Activated naive CD8-positive, alpha-beta T cell treated with anti-CD3 and anti-CD28 coated beads, Interleukin-2, amount 10 ng/mL, durations not matched to agents 7 days and 5 days (primary cell): ENCODE measurements around the gene CCDC27. TPM values are rescaled to one million over a fixed set of nuclear protein-coding genes. Genes with fewer than 3 reads are reported as not detected.

Experiments used
- ATAC-seq: fragments of 150-1000 bp; cut with Tn5 transposase; one replicate; pipeline ENCODE4 v1.10.0; 2021; ENCODE audit warnings: low read depth, moderate library complexity
- POLR2A ChIA-PET: fragments of 350-600 bp; sonication (Branson Sonifier 250); formaldehyde crosslinking; loops from one replicate; lab custom pipeline; 2021; ENCODE audit warnings: antibody characterized with exemption; lab: Charles Lee
- DNase-seq: peaks from one replicate; pipeline ENCODE4 v3.0.0; 2021
- H3K27ac Mint-ChIP-seq: one replicate; pipeline ENCODE4 v1.8.0; 2022; ENCODE audit warnings: mild to moderate bottlenecking, mixed read lengths
- H3K27me3 Mint-ChIP-seq: one replicate; pipeline ENCODE4 v1.8.0; 2022; ENCODE audit warnings: mild to moderate bottlenecking, moderate library complexity, mixed read lengths
- H3K36me3 Mint-ChIP-seq: one replicate; pipeline ENCODE4 v1.8.0; 2021; ENCODE audit warnings: mild to moderate bottlenecking, mixed read lengths
- H3K4me1 Mint-ChIP-seq: one replicate; pipeline ENCODE4 v1.8.0; 2021; ENCODE audit warnings: mixed read lengths
- H3K4me3 Mint-ChIP-seq: one replicate; pipeline ENCODE4 v1.8.0; 2022; ENCODE audit warnings: mild to moderate bottlenecking, moderate library complexity, mixed read lengths
- H3K9me3 Mint-ChIP-seq: one replicate; pipeline ENCODE4 v1.8.0; 2021; ENCODE audit warnings: mixed read lengths
- total RNA-seq, 2 experiments: library from RNA; stranded (reverse); gene quantifications; one replicate each; pipeline ENCODE4 v1.2.3, GENCODE V29; 2021

Gene CCDC27
- total RNA-seq, 2 experiments from 2014 or later, result not detected

- POLR2A ChIA-PET, result interaction anchor here (1.7 kb wide), 1 partner anchor 21 kb away, joined by 7 read pairs; the partner anchor contains the start of gene LRRC47
- Mint-ChIP-seq H3K9me3 (no peaks in the 10 kb centered on the region), H3K4me1 (peaks cover 2% of the 10 kb centered on the region), H3K36me3 (peaks cover 3% of the 10 kb centered on the region), H3K4me3 (no peak overlapping the region), H3K27me3 (no peaks in the 10 kb centered on the region), H3K27ac (no peak overlapping the region)
- DNase-seq, result no peak
- no peak for ATAC-seq
Observed at GRCh38 chr1:3774946-3775489, 22.8 kb downstream of the CCDC27 start.

GRCh38 chr1:3775490-3776230 is 23.4 kb downstream of the CCDC27 start:
- Mint-ChIP-seq H3K4me3 (no peak overlapping the region), H3K4me1 (peaks cover 2% of the 10 kb centered on the region), H3K36me3 (peaks cover 7% of the 10 kb centered on the region), H3K9me3 (no peaks in the 10 kb centered on the region), H3K27ac (no peak overlapping the region), H3K27me3 (no peaks in the 10 kb centered on the region)
- ATAC-seq, result peak; percentile 38
- POLR2A ChIA-PET, result interaction anchor here (1.7 kb wide), 1 partner anchor 20 kb away, joined by 7 read pairs; the partner anchor contains the start of gene LRRC47
- DNase-seq, result peak; percentile 61

- Mint-ChIP-seq H3K27me3 (no peaks in the 10 kb centered on the region), H3K36me3 (peaks cover 7% of the 10 kb centered on the region), H3K4me3 (no peak overlapping the region), H3K27ac (no peak overlapping the region), H3K9me3 (no peaks in the 10 kb centered on the region), H3K4me1 (peaks cover 2% of the 10 kb centered on the region)
- ATAC-seq (no peak), DNase-seq (no peak)
- POLR2A ChIA-PET, result interaction anchor here (1.7 kb wide), 1 partner anchor 20 kb away, joined by 7 read pairs; the partner anchor contains the start of gene LRRC47
Observed at GRCh38 chr1:3776231-3776961, 24.1 kb downstream of the CCDC27 start.

- H3K4me1 Mint-ChIP-seq, result peaks cover 2% of the 10 kb centered on the region
- H3K27me3 Mint-ChIP-seq, result no peaks in the 10 kb centered on the region
- POLR2A ChIA-PET, result no interaction called here
- peaks cover 7% of the 10 kb centered on the region for H3K36me3 Mint-ChIP-seq
- ATAC-seq (no peak), DNase-seq (no peak)
- no peak overlapping the region for H3K27ac Mint-ChIP-seq
- H3K4me3 Mint-ChIP-seq, result no peak overlapping the region
- no peaks in the 10 kb centered on the region for H3K9me3 Mint-ChIP-seq
Observed at GRCh38 chr1:3777078-3777547, 24.9 kb downstream of the CCDC27 start.

- Mint-ChIP-seq H3K9me3 (no peaks in the 10 kb centered on the region), H3K4me1 (peaks cover 2% of the 10 kb centered on the region), H3K27me3 (no peaks in the 10 kb centered on the region), H3K4me3 (no peak overlapping the region), H3K27ac (no peak overlapping the region), H3K36me3 (peaks cover 7% of the 10 kb centered on the region)
- POLR2A ChIA-PET, result no interaction called here
- no peak for ATAC-seq
- no peak for DNase-seq
Observed at GRCh38 chr1:3777647-3778589, 25.7 kb downstream of the CCDC27 start.

- Mint-ChIP-seq H3K9me3 (no peaks in the 10 kb centered on the region), H3K27ac (no peak overlapping the region)
- POLR2A ChIA-PET, result no interaction called here
Observed at GRCh38 chr1:3778590-3779264, 26.5 kb downstream of the CCDC27 start.

GRCh38 chr1:3779265-3779911 is 27.1 kb downstream of the CCDC27 start:
- POLR2A ChIA-PET, result no interaction called here

More at GRCh38 chr1:3778590-3779264, 26.5 kb downstream of the CCDC27 start:
- H3K4me3 Mint-ChIP-seq, result no peak overlapping the region
- no peak for DNase-seq
- H3K4me1 Mint-ChIP-seq, result peaks cover 2% of the 10 kb centered on the region
- H3K36me3 Mint-ChIP-seq, result peaks cover 7% of the 10 kb centered on the region
- ATAC-seq, result no peak
- no peaks in the 10 kb centered on the region for H3K27me3 Mint-ChIP-seq

GRCh38 chr1:3779912-3780416 is 27.7 kb downstream of the CCDC27 start:
- H3K4me3 Mint-ChIP-seq, result no peak overlapping the region
- no peak overlapping the region for H3K27ac Mint-ChIP-seq
- H3K36me3 Mint-ChIP-seq, result peaks cover 10% of the 10 kb centered on the region
- POLR2A ChIA-PET, result no interaction called here
- ATAC-seq (no peak), DNase-seq (no peak)
- no peaks in the 10 kb centered on the region for H3K27me3 Mint-ChIP-seq
- H3K4me1 Mint-ChIP-seq, result peaks cover 2% of the 10 kb centered on the region
- H3K9me3 Mint-ChIP-seq, result no peaks in the 10 kb centered on the region

More at GRCh38 chr1:3779265-3779911, 27.1 kb downstream of the CCDC27 start:
- no peak for ATAC-seq
- Mint-ChIP-seq H3K27me3 (no peaks in the 10 kb centered on the region), H3K4me3 (no peak overlapping the region), H3K9me3 (no peaks in the 10 kb centered on the region), H3K36me3 (peaks cover 10% of the 10 kb centered on the region), H3K27ac (no peak overlapping the region), H3K4me1 (peaks cover 2% of the 10 kb centered on the region)
- DNase-seq, result no peak

- H3K4me1 Mint-ChIP-seq, result no peaks in the 10 kb centered on the region
- POLR2A ChIA-PET, result no interaction called here
Observed at GRCh38 chr1:3780901-3781300, 28.7 kb downstream of the CCDC27 start.

GRCh38 chr1:3783651-3784474 is 31.6 kb downstream of the CCDC27 start:
- peaks cover 2% of the 10 kb centered on the region for H3K4me1 Mint-ChIP-seq
- H3K36me3 Mint-ChIP-seq, result peaks cover 16% of the 10 kb centered on the region
- ATAC-seq, result no peak
- H3K27me3 Mint-ChIP-seq, result peaks cover 1% of the 10 kb centered on the region
- H3K9me3 Mint-ChIP-seq, result no peaks in the 10 kb centered on the region
- no peak for DNase-seq
- H3K4me3 Mint-ChIP-seq, result no peak overlapping the region
- POLR2A ChIA-PET, result interaction anchor here (2.5 kb wide), 1 partner anchor 12 kb away, joined by 5 read pairs; the partner anchor contains the start of gene LRRC47
- no peak overlapping the region for H3K27ac Mint-ChIP-seq

More at GRCh38 chr1:3780901-3781300, 28.7 kb downstream of the CCDC27 start:
- H3K27ac Mint-ChIP-seq, result no peak overlapping the region
- peaks cover 14% of the 10 kb centered on the region for H3K36me3 Mint-ChIP-seq
- no peaks in the 10 kb centered on the region for H3K9me3 Mint-ChIP-seq
- ATAC-seq, result no peak
- DNase-seq, result no peak
- H3K27me3 Mint-ChIP-seq, result no peaks in the 10 kb centered on the region
- no peak overlapping the region for H3K4me3 Mint-ChIP-seq

GRCh38 chr1:3785045-3785444 is 32.8 kb downstream of the CCDC27 start:
- peaks cover 5% of the 10 kb centered on the region for H3K4me1 Mint-ChIP-seq
- H3K27ac Mint-ChIP-seq, result no peak overlapping the region
- ATAC-seq, result no peak
- no peak for DNase-seq
- H3K36me3 Mint-ChIP-seq, result peaks cover 13% of the 10 kb centered on the region
- no peak overlapping the region for H3K4me3 Mint-ChIP-seq
- H3K9me3 Mint-ChIP-seq, result no peaks in the 10 kb centered on the region
- peaks cover 1% of the 10 kb centered on the region for H3K27me3 Mint-ChIP-seq
- POLR2A ChIA-PET, result interaction anchor here (0.7 kb wide), 1 partner anchor 11 kb away, joined by 4 read pairs; the partner anchor contains the start of gene LRRC47
